ENCODE results near the gene NT5C1B.
"Not testable (repeated sequence)": the region's sequence is repeated elsewhere in the genome, so short reads cannot be mapped to it uniquely, and the experiment has no call there.

NT5C1B gene

GRCh38 chr2:18589354-18589753, at the start of gene NT5C1B:
Gene NT5C1B (minus strand): TSS chr2:18589569. CDS start chr2:18589468, 101 bp downstream.
- DNase-seq: no peak

GRCh38 chr2:18637196-18637595, 47.8 kb upstream of the NT5C1B start:
- no peak for DNase-seq

- DNase-seq: not testable (repeated sequence)
These were observed 43.3 kb upstream of the NT5C1B start for GRCh38 chr2:18632699-18633098.

- no peak for DNase-seq
These were observed 41.6 kb upstream of the NT5C1B start for GRCh38 chr2:18630941-18631340.

- no peak for DNase-seq
These were observed 41.2 kb upstream of the NT5C1B start for GRCh38 chr2:18630541-18630940.

GRCh38 chr2:18630101-18630500, 40.7 kb upstream of the NT5C1B start:
- DNase-seq: no peak

- DNase-seq: no peak
These were observed 37.7 kb upstream of the NT5C1B start for GRCh38 chr2:18626958-18627650.

- no peak for DNase-seq
These were observed 36.9 kb upstream of the NT5C1B start for GRCh38 chr2:18626256-18626668.

- DNase-seq: no peak
These were observed 36.2 kb upstream of the NT5C1B start for GRCh38 chr2:18625563-18625962.

GRCh38 chr2:18623782-18624181, 34.4 kb upstream of the NT5C1B start:
- no peak for DNase-seq

- DNase-seq: no peak
These were observed 31.7 kb upstream of the NT5C1B start for GRCh38 chr2:18620867-18621632.

- DNase-seq: no peak
These were observed 29.7 kb upstream of the NT5C1B start for GRCh38 chr2:18619091-18619490.

GRCh38 chr2:18614041-18614440, 24.7 kb upstream of the NT5C1B start:
- DNase-seq: no peak

- no peak for DNase-seq
These were observed 22.8 kb upstream of the NT5C1B start for GRCh38 chr2:18612133-18612532.

GRCh38 chr2:18611604-18612003, 22.2 kb upstream of the NT5C1B start:
- no peak for DNase-seq

- DNase-seq: no peak
These were observed 21.8 kb upstream of the NT5C1B start for GRCh38 chr2:18611184-18611583.

- no peak for DNase-seq
These were observed 21.3 kb upstream of the NT5C1B start for GRCh38 chr2:18610651-18611050.

GRCh38 chr2:18610090-18610489, 20.7 kb upstream of the NT5C1B start:
- no peak for DNase-seq

GRCh38 chr2:18605115-18605514, 15.7 kb upstream of the NT5C1B start:
- DNase-seq: no peak

GRCh38 chr2:18604531-18604885, 15.1 kb upstream of the NT5C1B start:
- no peak for DNase-seq

GRCh38 chr2:18603854-18604530, 14.6 kb upstream of the NT5C1B start:
- no peak for DNase-seq

- DNase-seq: no peak
These were observed 12.9 kb upstream of the NT5C1B start for GRCh38 chr2:18602298-18602697.

- no peak for DNase-seq
These were observed 10.9 kb upstream of the NT5C1B start for GRCh38 chr2:18600255-18600613.
